Heart right ventricle (tissue), 16 donors: ENCODE results near the gene RBM15. TPM values are rescaled to one million over a fixed set of nuclear protein-coding genes. Genes with fewer than 3 reads are reported as not detected.

Source experiments
- ATAC-seq, 8 donors: fragments of 200-7000 bp; cut with Tn5 transposase; one replicate each; pipeline ENCODE4 v1.9.1; 2020; ENCODE audit warnings: mild to moderate bottlenecking in 8 of 8, moderate library complexity in 8 of 8, moderate number of reproducible peaks in 1 of 8
- DNase-seq, 2 donors: peaks; one replicate each; pipeline ENCODE4 v3.0.0-alpha.2; 2020
- H3K27ac ChIP-seq, 10 donors: fragments of 200-600 bp; sonication (generic) in 2 of 10; one replicate each; pipeline versions ENCODE4 v1.5.0 to v1.8.0; 2020 to 2022; ENCODE audit warnings: mild to moderate bottlenecking in 3 of 10
- H3K27me3 ChIP-seq, 7 donors: fragments of 200-600 bp; one replicate each; pipeline ENCODE4 v1.8.0; 2021 to 2022; ENCODE audit warnings: mild to moderate bottlenecking in 2 of 7
- H3K36me3 ChIP-seq, 9 donors: fragments of 200-600 bp; sonication (generic) in 1 of 9; one replicate each; pipeline versions ENCODE4 v1.5.0 to v1.8.0; 2020 to 2022; ENCODE audit warnings: mild to moderate bottlenecking in 2 of 9
- H3K4me1 ChIP-seq, 9 donors: fragments of 200-600 bp; sonication (generic) in 1 of 9; one replicate each; pipeline versions ENCODE4 v1.5.0 to v1.8.0; 2020 to 2022; ENCODE audit warnings: mild to moderate bottlenecking in 4 of 9
- H3K4me3 ChIP-seq, 10 donors: fragments of 200-600 bp; sonication (generic) in 2 of 10; one replicate each; pipeline versions ENCODE4 v1.5.0 to v1.8.0; 2020 to 2022; ENCODE audit warnings: mild to moderate bottlenecking in 7 of 10, moderate library complexity in 2 of 10
- H3K9me3 ChIP-seq, 11 donors: fragments of 200-600 bp in 10 of 11; sonication (generic) in 2 of 11; one replicate each; pipeline versions ENCODE4 v1.5.0 to v1.8.0; 2013 to 2022; ENCODE audit warnings: mild to moderate bottlenecking in 2 of 11, control low read depth in 1 of 11, moderate library complexity in 1 of 11
- CTCF ChIP-seq, 9 donors: fragments of 200-600 bp; sonication (generic) in 2 of 9; IDR thresholded peaks; one replicate each; pipeline versions ENCODE4 v1.5.0 to v1.8.0; 2021 to 2022; ENCODE audit warnings: antibody characterized with exemption in 9 of 9, mild to moderate bottlenecking in 5 of 9, moderate library complexity in 1 of 9
- whole genome bisulfite sequencing, 2 donors: extraction: QIAGEN DNeasy Blood & Tissue Kit; methylation state at CpG; one replicate each; pipeline ENCODE4 v1.1.7; 2013; ENCODE audit warnings: inconsistent platforms in 1 of 2; 5-methylcytosine and 5-hydroxymethylcytosine counted together
- intact Hi-C, 10 donors: fragments of 100-400 bp; cut with DNase I; formaldehyde crosslinking; loops; one replicate each; pipeline versions ENCODE4 v1.11.1 to v1.14.2; 2022
- polyA plus RNA-seq, 2 donors: library from polyadenylated mRNA; stranded (reverse); fragments of 200-250 nt; gene quantifications; one replicate each; pipeline ENCODE4 v1.2.3, GENCODE V29; 2013
- total RNA-seq, 10 donors: library from RNA; stranded (reverse); fragmentation: NEBNext Ultra II Directional in 3 of 10; extraction: Animal tissue kit (Norgen Biotek cat#: 25700) in 3 of 10; gene quantifications; one replicate each; pipeline versions ENCODE4 v1.2.1 to v1.2.4, GENCODE V29; 2021 to 2023
- donor health status: Arrhythmogenic right ventricular cardiomyopathy.
- donor health status: ischemic (EF 13 %, LVEDD 7.1; RV severe dilation, severe dysfunction).
- donor health status: healthy with polysubstance abuse.
- donor health status: DM: no; HTN: yes; CAD: no.
- donor health status: DM: no; HTN: no; CAD: no.
- donor health status: ischemic (EF 25% LVEDD 6.9; RV normal size, moderate dysfunction).
- donor health status: ischemic (EF 25% LVEDD 5.7; RV mildly dilated, moderate dysfunction).
- donor health status: healthy.
- donor health status: DM: yes; HTN: yes; CAD: no.
- donor health status: Ischemic cardiomyopathy.
- donor health status: ischemic (EF 35%, LVEDD 5.7; RV mildly dilated, moderate dysfunction).
- donor health status: nonischemic (EF 11% LVEDD 7.7; RV severe dilation, severe dysfunction).
- donor health status: DM: yes; HTN: yes; CAD: no.
- donor health status: PGD.
- donor health status: ischemic (EF 29% LVEDD 5.4; RV normal size, mild dysfunction).
- donor health status: nonischemic (EF 23%, LVEDD 6.1; RV moderate dilation, normal function).

The RBM15 gene
- total and polyA plus RNA-seq, 12 donors = 1.4 to 22.3 (median 18.8) TPM

GRCh38 chr1:110393286-110393685 is 54.1 kb downstream of the RBM15 start:
- Histone ChIP-seq H3K27ac (no peak overlapping the region), H3K4me3 (no peak overlapping the region), H3K9me3 (no peaks in the 10 kb centered on the region), H3K36me3 (peaks cover 0 to 56% (median 0%) of the 10 kb centered on the region in 9 donors), H3K4me1 (peaks cover 0 to 5% (median 0%) of the 10 kb centered on the region in 9 donors), H3K27me3 (no peaks in the 10 kb centered on the region)
- DNase-seq = no peak
- 92 to 96% methylated on average over 2 of the region's 2 CpGs for WGBS, 2 donors
- TF ChIP-seq CTCF (IDR thresholded peaks at IDR 0.05) = no peak
- ATAC-seq = no peak
- intact Hi-C loops = loop anchor here in 1 of 10 donors (10.0 kb wide), 1 partner anchor 48 kb away; no protein-coding TSS in a partner anchor

- WGBS, 2 donors = 87 to 91% methylated on average over 3 of the region's 3 CpGs
- ATAC-seq = no peak
- peaks cover 0 to 1% (median 0%) of the 10 kb centered on the region in 9 donors for H3K4me1 ChIP-seq
- TF ChIP-seq CTCF (IDR thresholded peaks at IDR 0.05) = no peak
- peaks cover 0 to 56% (median 0%) of the 10 kb centered on the region in 9 donors for H3K36me3 ChIP-seq
- no peaks in the 10 kb centered on the region for H3K9me3 ChIP-seq
- no peak overlapping the region for H3K27ac ChIP-seq
- no peaks in the 10 kb centered on the region for H3K27me3 ChIP-seq
- no peak for DNase-seq
- no peak overlapping the region for H3K4me3 ChIP-seq
- intact Hi-C loops = loop anchor here in 1 of 10 donors (10.0 kb wide), 1 partner anchor 49 kb away; no protein-coding TSS in a partner anchor
These were observed 54.7 kb downstream of the RBM15 start for GRCh38 chr1:110393691-110394492.

- 94 to 96% methylated on average over 3 of the region's 3 CpGs for WGBS, 2 donors
- no peak overlapping the region for H3K27ac ChIP-seq
- no peak overlapping the region for H3K4me3 ChIP-seq
- H3K9me3 ChIP-seq = no peaks in the 10 kb centered on the region
- H3K4me1 ChIP-seq = no peaks in the 10 kb centered on the region
- DNase-seq (no peak), ATAC-seq (no peak)
- intact Hi-C loops = loop anchor here in 1 of 10 donors (10.0 kb wide), 1 partner anchor 50 kb away; no protein-coding TSS in a partner anchor
- peaks cover 0 to 62% (median 1%) of the 10 kb centered on the region in 9 donors for H3K36me3 ChIP-seq
- no peak for TF ChIP-seq CTCF (IDR thresholded peaks at IDR 0.05)
- H3K27me3 ChIP-seq = no peaks in the 10 kb centered on the region
These were observed 55.3 kb downstream of the RBM15 start for GRCh38 chr1:110394493-110394820.

Other genes starting within 250 kb of the RBM15 start
- not detected for gene UBL4B, start 226.9 kb upstream of the RBM15 start, total RNA-seq
- gene UBL4B, start 226.9 kb upstream of the RBM15 start, polyA plus RNA-seq = not detected
- under 1 TPM in 7 of 10 donors, not detected in 3; 0.06 to 0.45 (median 0.19) TPM for gene SLC6A17, start 188.9 kb upstream of the RBM15 start, total RNA-seq
- gene SLC6A17, start 188.9 kb upstream of the RBM15 start, polyA plus RNA-seq = under 1 TPM in 1 of 2 donors, not detected in 1; 0.09 TPM
- gene KCNC4, start 129.1 kb upstream of the RBM15 start, total RNA-seq = 10 to 100 TPM in 4 of 10 donors, 1 to 10 TPM in 6; 2.6 to 13.8 (median 6.1) TPM
- gene KCNC4, start 129.1 kb upstream of the RBM15 start, polyA plus RNA-seq = 1 to 10 TPM; 2.2 to 3.0 TPM
- 1 to 10 TPM; 1.3 to 3.5 (median 2.4) TPM for gene SLC16A4, start 51.6 kb downstream of the RBM15 start, total RNA-seq
- gene SLC16A4, start 51.6 kb downstream of the RBM15 start, polyA plus RNA-seq = 1 to 10 TPM; 1.5 to 3.4 TPM
- gene LAMTOR5, start 68.3 kb downstream of the RBM15 start, total RNA-seq = 100 to 1,000 TPM; 209 to 268 (median 245) TPM
- 100 to 1,000 TPM; 281 to 506 TPM for gene LAMTOR5, start 68.3 kb downstream of the RBM15 start, polyA plus RNA-seq
- gene PROK1, start 111.8 kb downstream of the RBM15 start, total RNA-seq = 1 to 10 TPM in 1 of 10 donors, under 1 TPM in 4, not detected in 5; 0.17 to 1.6 (median 0.29) TPM
- gene PROK1, start 111.8 kb downstream of the RBM15 start, polyA plus RNA-seq = 1 to 10 TPM in 1 of 2 donors, under 1 TPM in 1; 0.07 to 6.8 TPM
- not detected for gene KCNA10, start 179.8 kb downstream of the RBM15 start, total RNA-seq
- not detected for gene KCNA10, start 179.8 kb downstream of the RBM15 start, polyA plus RNA-seq